ENCODE measurements around the gene HIBADH. TPM values are rescaled to one million over a fixed set of nuclear protein-coding genes. Genes with fewer than 3 reads are reported as not detected.

The HIBADH gene
- total RNA-seq, 2 donors from 2014 or later: 28.2 to 44.4 TPM

GRCh38 chr7:27611059-27611458, 51.6 kb downstream of the HIBADH start:
- Histone ChIP-seq H3K9ac (ENCODE audit: low read depth in 2 of 2, low read length in 2 of 2) (no peak overlapping the region), H3K27me3 (no peaks in the 10 kb centered on the region), H3K9me3 (no peaks in the 10 kb centered on the region), H3K4me1 (peaks cover 4% of the 10 kb centered on the region), H3K4me3 (no peak overlapping the region), H3K36me3 (no peaks in the 10 kb centered on the region), H3K27ac (no peak overlapping the region)
- no peak for TF ChIP-seq CTCF (IDR thresholded peaks at IDR 0.05)
- intact Hi-C loops (cut with DNase I): no loop called here
- no peak for DNase-seq

GRCh38 chr7:27608776-27609495, 53.7 kb downstream of the HIBADH start:
- TF ChIP-seq CTCF (IDR thresholded peaks at IDR 0.05): no peak
- intact Hi-C loops (cut with DNase I): no loop called here
- Histone ChIP-seq H3K4me3 (no peak overlapping the region), H3K27me3 (no peaks in the 10 kb centered on the region), H3K4me1 (peaks cover 4% of the 10 kb centered on the region), H3K9ac (ENCODE audit: low read depth in 2 of 2, low read length in 2 of 2) (no peak overlapping the region), H3K36me3 (no peaks in the 10 kb centered on the region), H3K27ac (no peak overlapping the region), H3K9me3 (no peaks in the 10 kb centered on the region)
- DNase-seq: no peak

- H3K4me1 ChIP-seq: peaks cover 4% of the 10 kb centered on the region
- DNase-seq: no peak
- H3K4me3 ChIP-seq: no peak overlapping the region
- H3K27ac ChIP-seq: no peak overlapping the region
- intact Hi-C loops (cut with DNase I): no loop called here
- TF ChIP-seq CTCF (IDR thresholded peaks at IDR 0.05): no peak
- H3K36me3 ChIP-seq: no peaks in the 10 kb centered on the region
- no peak overlapping the region for H3K9ac ChIP-seq (ENCODE audit: low read depth in 2 of 2, low read length in 2 of 2)
- no peaks in the 10 kb centered on the region for H3K27me3 ChIP-seq
- H3K9me3 ChIP-seq: no peaks in the 10 kb centered on the region
Observed at GRCh38 chr7:27607210-27607606, 55.5 kb downstream of the HIBADH start.

- Histone ChIP-seq H3K27ac (no peak overlapping the region), H3K36me3 (no peaks in the 10 kb centered on the region), H3K4me1 (peaks cover 4% of the 10 kb centered on the region), H3K9me3 (no peaks in the 10 kb centered on the region), H3K9ac (ENCODE audit: low read depth in 2 of 2, low read length in 2 of 2) (no peak overlapping the region), H3K27me3 (no peaks in the 10 kb centered on the region), H3K4me3 (no peak overlapping the region)
- TF ChIP-seq CTCF (IDR thresholded peaks at IDR 0.05): no peak
- DNase-seq: no peak
- intact Hi-C loops (cut with DNase I): no loop called here
Observed at GRCh38 chr7:27606270-27607209, 56.1 kb downstream of the HIBADH start.

GRCh38 chr7:27605689-27606269, 56.9 kb downstream of the HIBADH start:
- no peak for DNase-seq
- no peaks in the 10 kb centered on the region for H3K36me3 ChIP-seq

More at GRCh38 chr7:27605689-27606269, 56.9 kb downstream of the HIBADH start:
- peaks cover 4% of the 10 kb centered on the region for H3K4me1 ChIP-seq
- H3K27ac ChIP-seq: no peak overlapping the region
- H3K9ac ChIP-seq (ENCODE audit: low read depth in 2 of 2, low read length in 2 of 2): no peak overlapping the region
- no peak overlapping the region for H3K4me3 ChIP-seq
- no peaks in the 10 kb centered on the region for H3K27me3 ChIP-seq
- TF ChIP-seq CTCF (IDR thresholded peaks at IDR 0.05): peak; percentile 39
- no peaks in the 10 kb centered on the region for H3K9me3 ChIP-seq
- intact Hi-C loops (cut with DNase I): no loop called here
